NCI-H460 (cell line): ENCODE measurements around the gene MB21D2. TPM values are rescaled to one million over a fixed set of nuclear protein-coding genes. Genes with fewer than 3 reads are reported as not detected.
"Not testable (repeated sequence)": the region's sequence is repeated elsewhere in the genome, so short reads cannot be mapped to it uniquely, and the experiment has no call there.

Experiments
- DNase-seq: peaks from one replicate; pipeline ENCODE4 v3.0.0-alpha.2; 2016; ENCODE audit warnings: low read depth; ENCODE audit errors: extremely low read depth
- total RNA-seq: library from RNA; depleted of rRNA; stranded (reverse); fragments of >200 nt; shearing (Covaris generic); gene quantifications from 2 replicates; pipeline ENCODE4 v1.2.3, GENCODE V29; 2014

MB21D2 gene
- total RNA-seq, 1 experiment from 2014 or later, result 11.8 TPM

GRCh38 chr3:192863091-192863420 is 54.6 kb downstream of the MB21D2 start:
- DNase-seq, result no peak

GRCh38 chr3:192862408-192863090 is 55.1 kb downstream of the MB21D2 start:
- no peak for DNase-seq

- DNase-seq, result no peak
Observed at GRCh38 chr3:192861972-192862371, 55.7 kb downstream of the MB21D2 start.

- DNase-seq, result no peak
Observed at GRCh38 chr3:192860454-192860853, 57.2 kb downstream of the MB21D2 start.

GRCh38 chr3:192858849-192859585 is 58.6 kb downstream of the MB21D2 start:
- no peak for DNase-seq

GRCh38 chr3:192857260-192857661 is 60.4 kb downstream of the MB21D2 start:
- no peak for DNase-seq

- DNase-seq, result no peak
Observed at GRCh38 chr3:192855434-192855833, 62.2 kb downstream of the MB21D2 start.

GRCh38 chr3:192851821-192852372 is 65.8 kb downstream of the MB21D2 start:
- DNase-seq, result peak; percentile 53

- DNase-seq, result no peak
Observed at GRCh38 chr3:192850451-192850981, 67.1 kb downstream of the MB21D2 start.

- DNase-seq, result not testable (repeated sequence)
Observed at GRCh38 chr3:192849821-192850220, 67.8 kb downstream of the MB21D2 start.

GRCh38 chr3:192848371-192849233 is 69.1 kb downstream of the MB21D2 start:
- no peak for DNase-seq

- no peak for DNase-seq
Observed at GRCh38 chr3:192847941-192848340, 69.7 kb downstream of the MB21D2 start.

GRCh38 chr3:192845526-192845855 is 72.2 kb downstream of the MB21D2 start:
- DNase-seq, result no peak

- DNase-seq, result no peak
Observed at GRCh38 chr3:192844836-192845525, 72.7 kb downstream of the MB21D2 start.

GRCh38 chr3:192844486-192844765 is 73.2 kb downstream of the MB21D2 start:
- DNase-seq, result no peak

GRCh38 chr3:192843723-192844485 is 73.8 kb downstream of the MB21D2 start:
- DNase-seq, result no peak

- no peak for DNase-seq
Observed at GRCh38 chr3:192843119-192843518, 74.5 kb downstream of the MB21D2 start.

- DNase-seq, result no peak
Observed at GRCh38 chr3:192842711-192843110, 74.9 kb downstream of the MB21D2 start.

- DNase-seq, result no peak
Observed at GRCh38 chr3:192842138-192842537, 75.5 kb downstream of the MB21D2 start.

- no peak for DNase-seq
Observed at GRCh38 chr3:192841428-192841827, 76.2 kb downstream of the MB21D2 start.
